Activated CD4-positive, alpha-beta T cell treated with anti-CD3 and anti-CD28 coated beads, Interleukin-2, amount 10 ng/mL, durations not matched to agents 24 days and 14 days (primary cell): Measurements from ENCODE around the gene GNB1L. TPM values are rescaled to one million over a fixed set of nuclear protein-coding genes. Genes with fewer than 3 reads are reported as not detected.

ENCODE experiments used
- DNase-seq: peaks from one replicate; pipeline ENCODE4 v3.0.0; 2022
- H3K27ac Mint-ChIP-seq: one replicate; pipeline ENCODE4 v1.8.0; 2022; ENCODE audit warnings: mild to moderate bottlenecking, mixed read lengths
- H3K27me3 Mint-ChIP-seq: one replicate; pipeline ENCODE4 v1.8.0; 2022; ENCODE audit warnings: mixed read lengths
- H3K36me3 Mint-ChIP-seq: one replicate; pipeline ENCODE4 v1.8.0; 2022; ENCODE audit warnings: low read depth, mild to moderate bottlenecking, mixed read lengths
- H3K4me1 Mint-ChIP-seq: one replicate; pipeline ENCODE4 v1.8.0; 2021; ENCODE audit warnings: mixed read lengths
- H3K4me3 Mint-ChIP-seq: one replicate; pipeline ENCODE4 v1.8.0; 2022; ENCODE audit warnings: mild to moderate bottlenecking, moderate library complexity, mixed read lengths
- H3K9me3 Mint-ChIP-seq: one replicate; pipeline ENCODE4 v1.8.0; 2021; ENCODE audit warnings: mixed read lengths
- intact Hi-C: fragments of 100-400 bp; cut with micrococcal nuclease; formaldehyde crosslinking; loops from one replicate; pipeline ENCODE4 v1.15.1; 2023
- total RNA-seq: library from RNA; stranded (reverse); gene quantifications from 2 replicates; pipeline ENCODE4 v1.2.3, GENCODE V29; 2022

Gene GNB1L
- total RNA-seq, 1 donor from 2014 or later: 21.4 TPM

DNA sequence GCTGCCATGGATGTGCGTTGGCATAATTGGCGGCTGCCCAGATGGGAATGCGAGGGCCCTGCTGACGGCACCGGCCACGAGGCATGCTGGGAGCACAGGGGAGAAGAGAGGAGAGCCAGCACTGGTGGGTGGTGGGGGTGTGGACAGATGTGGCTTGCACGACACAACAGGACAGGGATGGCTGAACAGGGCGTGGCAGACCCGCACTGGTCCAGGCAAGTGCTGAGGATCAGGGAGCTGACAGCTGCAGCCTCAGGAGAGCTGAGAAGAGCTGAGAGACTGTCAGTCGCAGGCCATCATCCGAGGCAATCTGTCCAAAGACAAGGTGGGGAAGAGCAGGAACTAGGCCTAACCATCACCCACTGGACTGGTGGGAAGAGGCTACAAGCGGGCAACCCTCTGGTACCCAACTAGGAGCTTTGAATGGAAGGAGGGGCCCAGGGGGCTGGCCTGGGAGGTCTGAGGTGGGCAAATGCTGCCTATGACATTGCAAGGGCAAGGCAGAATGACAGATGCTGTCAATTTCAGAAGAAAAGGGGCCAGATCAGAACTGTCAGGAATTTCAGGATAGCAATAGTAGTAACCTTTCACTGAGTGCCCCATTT, 2.4 kb downstream of the GNB1L start:
- H3K27me3 Mint-ChIP-seq: no peaks in the 10 kb centered on the region
- peak; percentile 57 for DNase-seq
- peak overlapping the region; percentile 17 for H3K27ac Mint-ChIP-seq
- H3K4me3 Mint-ChIP-seq: peak overlapping the region; percentile 92
- H3K9me3 Mint-ChIP-seq: no peaks in the 10 kb centered on the region
- H3K36me3 Mint-ChIP-seq: peaks cover 43% of the 10 kb centered on the region
- H3K4me1 Mint-ChIP-seq: peaks cover 24% of the 10 kb centered on the region
- intact Hi-C loops: loop anchor here (10.0 kb wide), 3 partner anchors 263 to 1153 kb away; partner anchors contain the start of genes C22orf39, RANBP1, THAP7 and TRMT2A

DNA sequence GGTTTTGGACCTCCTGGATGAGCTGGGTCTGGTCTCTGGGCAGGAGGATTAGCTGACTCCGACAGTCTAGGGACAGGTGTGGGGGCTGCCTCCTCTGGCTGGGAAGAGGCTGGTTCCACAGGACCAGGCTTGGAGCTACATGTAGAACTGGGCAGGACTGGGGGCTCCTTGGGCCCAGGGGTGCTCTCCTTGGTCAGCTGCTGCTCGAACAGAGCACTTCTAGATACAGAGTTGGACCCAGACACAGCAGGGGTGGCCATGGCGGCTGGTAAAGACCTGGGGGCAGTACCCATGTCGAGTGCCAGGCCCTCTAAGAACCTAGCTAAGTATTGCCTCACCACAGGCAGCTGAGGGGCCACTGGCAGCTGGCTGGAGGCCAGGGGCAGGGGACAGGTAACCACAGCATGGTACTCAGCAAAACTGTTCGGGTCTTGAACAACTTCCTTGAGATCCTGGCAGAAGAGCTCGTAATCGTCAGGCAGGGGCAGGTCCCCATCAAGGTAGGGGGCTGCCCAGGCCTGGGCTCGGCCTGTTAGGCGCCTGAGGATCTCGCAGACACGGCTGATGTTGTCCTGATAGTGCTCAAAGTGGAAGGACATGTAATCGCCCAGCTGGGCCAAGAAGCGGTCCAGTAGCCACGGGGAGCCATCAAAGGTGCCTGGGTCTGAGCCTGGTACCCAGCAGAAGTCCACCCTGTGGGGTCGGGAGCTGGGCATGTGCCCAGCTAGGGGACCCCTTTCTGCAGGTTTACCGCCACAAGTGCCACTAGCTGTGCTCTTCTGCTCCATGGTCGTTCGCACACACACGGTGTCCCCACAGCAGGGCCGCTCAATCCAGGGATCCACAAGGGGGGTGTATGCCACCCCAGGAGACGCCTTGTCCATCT, 3.1 kb downstream of the GNB1L start:
- Mint-ChIP-seq H3K4me3 (peak overlapping the region; percentile 92), H3K4me1 (peaks cover 23% of the 10 kb centered on the region), H3K9me3 (no peaks in the 10 kb centered on the region), H3K27ac (no peak overlapping the region), H3K36me3 (peaks cover 47% of the 10 kb centered on the region), H3K27me3 (no peaks in the 10 kb centered on the region)
- DNase-seq: peak; percentile 55
- intact Hi-C loops: loop anchor here (10.0 kb wide), 3 partner anchors 263 to 1153 kb away; partner anchors contain the start of genes C22orf39, RANBP1, THAP7 and TRMT2A

DNA sequence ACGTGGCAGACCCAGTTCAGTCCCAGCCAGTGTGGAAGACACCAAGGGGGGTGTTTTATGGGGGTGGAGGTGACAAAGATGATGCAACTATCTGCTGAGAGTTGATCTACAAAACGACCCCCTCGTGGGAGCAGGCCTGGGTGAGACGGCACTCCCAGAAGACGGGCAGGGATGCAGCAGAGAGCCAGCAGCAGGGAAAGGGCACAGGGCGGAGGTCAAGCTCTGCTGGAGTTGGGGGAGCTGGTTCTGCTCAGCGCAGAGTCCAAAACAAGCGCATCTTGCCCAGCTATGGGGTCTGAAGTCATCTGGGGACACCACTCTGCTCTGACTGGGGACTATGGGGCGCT, 3.9 kb downstream of the GNB1L start:
- H3K27ac Mint-ChIP-seq: no peak overlapping the region
- H3K9me3 Mint-ChIP-seq: no peaks in the 10 kb centered on the region
- peak; percentile 53 for DNase-seq
- no peak overlapping the region for H3K4me3 Mint-ChIP-seq
- H3K36me3 Mint-ChIP-seq: peaks cover 47% of the 10 kb centered on the region
- H3K4me1 Mint-ChIP-seq: peaks cover 20% of the 10 kb centered on the region
- intact Hi-C loops: loop anchor here (10.0 kb wide), 3 partner anchors 264 to 1154 kb away; partner anchors contain the start of genes C22orf39, RANBP1, THAP7 and TRMT2A
- H3K27me3 Mint-ChIP-seq: no peaks in the 10 kb centered on the region

DNA sequence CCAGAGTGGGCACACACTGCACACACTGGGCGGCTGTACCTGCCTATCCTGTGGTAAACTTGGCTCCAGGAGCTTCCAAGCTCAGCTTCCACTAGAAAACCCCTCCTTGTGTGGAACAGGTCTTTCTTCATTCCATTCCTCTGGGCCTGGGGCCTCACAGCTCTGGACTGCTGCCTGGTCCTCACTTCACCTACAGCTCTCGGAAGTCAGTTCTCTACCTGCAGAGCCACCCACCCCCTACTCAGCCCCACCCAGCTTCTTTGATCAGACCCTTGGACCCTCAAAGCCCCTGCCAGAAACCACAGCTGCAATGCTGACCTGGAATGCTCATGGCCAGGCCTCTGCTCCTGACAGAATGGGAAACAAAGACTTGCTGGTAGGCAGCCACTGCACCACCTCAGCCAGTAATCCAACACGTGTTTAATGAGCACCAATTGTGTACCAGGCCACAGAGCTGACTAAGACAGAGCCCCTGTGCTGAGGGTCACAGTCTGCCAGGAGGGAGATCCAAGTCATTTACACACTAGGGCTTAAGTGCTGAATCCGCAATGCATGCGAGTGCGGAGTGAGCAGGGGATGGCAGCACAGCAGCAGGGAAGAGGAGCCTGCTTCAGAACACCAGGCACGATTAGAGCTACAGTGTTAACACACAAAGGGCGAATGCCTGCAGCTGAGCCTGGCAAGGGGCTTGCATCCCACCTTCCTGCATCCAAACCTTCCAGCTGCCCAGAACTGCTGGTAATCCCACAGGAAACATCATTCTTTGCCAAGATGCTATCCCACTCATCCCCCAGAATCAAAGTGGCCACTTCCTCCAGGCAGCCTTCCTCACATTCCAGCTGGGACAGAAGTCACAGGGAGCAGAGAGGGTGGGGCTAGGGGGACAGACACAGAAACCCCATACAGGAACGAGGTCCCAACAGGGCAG, 4.6 kb downstream of the GNB1L start:
- no peak for DNase-seq
- Mint-ChIP-seq H3K4me1 (peaks cover 21% of the 10 kb centered on the region), H3K36me3 (peaks cover 47% of the 10 kb centered on the region), H3K4me3 (no peak overlapping the region), H3K27ac (no peak overlapping the region), H3K27me3 (no peaks in the 10 kb centered on the region), H3K9me3 (no peaks in the 10 kb centered on the region)
- intact Hi-C loops: loop anchor here (10.0 kb wide), 3 partner anchors 265 to 1155 kb away; partner anchors contain the start of genes C22orf39, RANBP1, THAP7 and TRMT2A

DNA sequence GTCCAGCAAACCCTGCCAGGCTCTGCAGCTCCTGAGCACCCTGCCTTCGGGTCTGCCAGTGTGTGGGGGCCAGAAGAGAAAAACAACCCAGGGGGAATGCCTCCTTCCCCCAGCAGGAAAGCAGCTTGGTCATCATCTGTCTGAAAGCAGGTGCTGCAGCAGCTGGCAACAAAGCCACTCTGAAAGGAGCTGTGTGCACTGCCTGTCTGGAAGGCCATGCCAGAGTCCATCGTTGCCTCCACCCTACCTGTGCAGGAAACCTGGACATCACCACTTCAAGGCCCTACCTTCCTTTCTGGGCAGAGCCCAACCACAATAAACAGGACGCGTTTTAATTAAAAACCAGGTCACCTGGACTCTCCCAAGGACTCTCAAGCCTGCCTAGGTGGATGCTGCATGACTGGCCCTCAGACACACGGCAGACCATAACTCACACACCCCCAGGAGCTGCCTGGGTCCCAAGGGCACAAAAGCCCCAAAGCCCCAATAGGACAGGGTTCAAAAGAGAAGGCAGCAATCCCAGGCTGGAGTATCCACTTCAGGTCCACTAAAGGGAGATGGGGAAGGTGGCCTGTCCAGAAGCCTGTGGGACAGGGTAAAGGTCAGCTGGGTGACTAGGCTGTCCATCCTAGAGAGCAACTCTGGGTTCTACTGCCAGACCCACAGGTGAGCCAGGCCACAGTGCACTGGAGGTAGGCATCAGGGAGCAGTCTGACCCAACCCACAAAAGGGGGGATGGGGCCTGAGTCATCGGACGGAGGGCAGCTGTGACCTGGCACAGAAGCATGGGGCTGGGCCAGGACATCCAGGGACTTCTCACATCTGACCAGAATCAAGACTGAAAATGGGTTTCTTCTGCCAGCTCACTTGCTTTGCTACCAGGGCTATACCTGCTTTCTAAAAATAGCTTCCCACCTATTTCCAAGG, 6.1 kb downstream of the GNB1L start:
- H3K9me3 Mint-ChIP-seq: no peaks in the 10 kb centered on the region
- H3K36me3 Mint-ChIP-seq: peaks cover 42% of the 10 kb centered on the region
- H3K27me3 Mint-ChIP-seq: no peaks in the 10 kb centered on the region
- H3K4me3 Mint-ChIP-seq: no peak overlapping the region
- H3K27ac Mint-ChIP-seq: no peak overlapping the region
- H3K4me1 Mint-ChIP-seq: peaks cover 26% of the 10 kb centered on the region
- intact Hi-C loops: no loop called here
- no peak for DNase-seq

DNA sequence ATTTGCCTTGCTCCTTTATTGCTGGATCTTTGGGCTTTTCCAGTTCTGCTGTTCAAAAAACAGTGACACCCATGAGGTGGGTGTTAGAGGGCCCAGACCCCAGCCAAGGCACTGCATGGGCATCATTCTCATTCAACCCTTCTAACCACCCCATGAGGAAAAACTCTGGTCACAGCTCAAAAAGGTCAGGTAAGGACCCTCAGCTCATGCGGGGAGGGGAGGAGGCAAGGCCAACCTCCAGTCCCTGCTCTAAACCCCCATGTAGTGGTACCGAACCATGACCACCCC, 7.4 kb downstream of the GNB1L start:
- H3K27me3 Mint-ChIP-seq: no peaks in the 10 kb centered on the region
- H3K4me3 Mint-ChIP-seq: no peak overlapping the region
- no peak overlapping the region for H3K27ac Mint-ChIP-seq
- H3K36me3 Mint-ChIP-seq: peaks cover 36% of the 10 kb centered on the region
- peaks cover 14% of the 10 kb centered on the region for H3K4me1 Mint-ChIP-seq
- no peaks in the 10 kb centered on the region for H3K9me3 Mint-ChIP-seq
- intact Hi-C loops: no loop called here
- DNase-seq: no peak

DNA sequence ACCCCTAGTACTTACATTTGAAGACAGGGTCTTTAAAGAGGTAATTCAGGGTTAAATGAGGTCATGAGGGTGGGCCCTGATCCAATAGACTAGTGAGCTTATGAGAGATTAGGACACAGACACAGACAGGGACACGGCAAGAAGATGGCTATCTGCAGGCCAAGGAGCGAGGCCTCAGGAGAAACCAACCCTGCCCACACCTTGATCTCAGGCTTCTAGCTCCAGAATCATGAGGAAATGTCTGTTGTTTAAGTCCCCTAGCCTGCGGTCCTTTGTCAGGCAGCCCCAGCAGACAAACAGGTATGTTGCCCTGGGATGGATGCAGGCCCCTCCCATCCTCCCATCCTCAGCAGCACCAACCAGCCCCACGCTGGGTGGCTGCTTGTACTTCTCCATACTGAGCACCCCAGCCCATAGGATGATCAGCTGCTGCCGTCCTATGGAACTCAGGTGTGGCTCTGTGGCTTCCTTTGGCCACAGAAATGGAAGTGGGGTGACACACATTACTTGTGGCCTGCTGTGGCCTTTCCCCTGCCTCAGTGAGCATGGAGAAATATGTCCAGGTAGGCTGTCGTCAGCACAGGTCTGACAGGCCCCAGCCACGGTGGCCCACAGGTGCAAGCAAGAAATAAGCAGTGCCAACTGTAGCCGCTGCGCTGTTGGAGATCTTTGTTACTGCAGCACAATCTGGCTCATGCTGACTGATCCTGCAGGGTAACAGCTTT, 7.9 kb downstream of the GNB1L start:
- Mint-ChIP-seq H3K4me1 (peaks cover 11% of the 10 kb centered on the region), H3K9me3 (no peaks in the 10 kb centered on the region), H3K27me3 (no peaks in the 10 kb centered on the region), H3K27ac (no peak overlapping the region), H3K36me3 (peaks cover 32% of the 10 kb centered on the region), H3K4me3 (no peak overlapping the region)
- intact Hi-C loops: no loop called here
- peak; percentile 53 for DNase-seq

DNA sequence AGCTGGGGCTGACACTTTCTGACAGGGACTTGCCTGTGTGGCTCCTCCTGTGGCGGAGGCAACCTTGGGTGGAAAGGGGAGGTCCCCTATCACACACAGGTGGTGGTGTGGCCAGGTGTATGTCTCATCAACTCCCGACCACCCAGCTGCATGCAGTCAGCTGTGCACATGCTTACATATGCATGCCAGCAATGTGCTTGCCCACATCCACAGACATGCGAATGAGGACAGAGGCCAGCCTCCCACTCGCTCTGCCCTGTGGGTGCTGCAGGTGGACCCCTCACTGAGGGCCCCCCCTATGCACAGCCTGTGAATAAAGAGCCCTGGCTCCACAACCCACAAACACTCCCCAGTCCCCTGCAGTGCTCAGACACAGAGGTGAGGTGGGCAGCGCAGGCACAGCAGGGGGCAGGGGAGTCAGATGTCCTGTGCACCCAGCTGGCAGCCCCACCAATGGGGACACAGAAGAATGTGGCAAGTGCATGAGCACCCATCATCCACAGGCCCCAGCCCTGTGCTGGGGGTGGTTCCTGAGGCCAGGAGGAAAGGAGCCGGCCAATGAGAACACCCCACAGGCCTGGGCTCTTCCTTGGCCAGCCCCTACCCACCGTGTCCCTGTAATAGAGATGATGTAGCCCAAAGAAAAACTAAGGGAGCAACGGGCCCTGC, 9.5 kb downstream of the GNB1L start:
- no peak overlapping the region for H3K27ac Mint-ChIP-seq
- no peaks in the 10 kb centered on the region for H3K9me3 Mint-ChIP-seq
- intact Hi-C loops: no loop called here
- no peaks in the 10 kb centered on the region for H3K27me3 Mint-ChIP-seq
- DNase-seq: peak; percentile 55
- H3K4me1 Mint-ChIP-seq: peaks cover 11% of the 10 kb centered on the region
- peaks cover 27% of the 10 kb centered on the region for H3K36me3 Mint-ChIP-seq
- H3K4me3 Mint-ChIP-seq: no peak overlapping the region

DNA sequence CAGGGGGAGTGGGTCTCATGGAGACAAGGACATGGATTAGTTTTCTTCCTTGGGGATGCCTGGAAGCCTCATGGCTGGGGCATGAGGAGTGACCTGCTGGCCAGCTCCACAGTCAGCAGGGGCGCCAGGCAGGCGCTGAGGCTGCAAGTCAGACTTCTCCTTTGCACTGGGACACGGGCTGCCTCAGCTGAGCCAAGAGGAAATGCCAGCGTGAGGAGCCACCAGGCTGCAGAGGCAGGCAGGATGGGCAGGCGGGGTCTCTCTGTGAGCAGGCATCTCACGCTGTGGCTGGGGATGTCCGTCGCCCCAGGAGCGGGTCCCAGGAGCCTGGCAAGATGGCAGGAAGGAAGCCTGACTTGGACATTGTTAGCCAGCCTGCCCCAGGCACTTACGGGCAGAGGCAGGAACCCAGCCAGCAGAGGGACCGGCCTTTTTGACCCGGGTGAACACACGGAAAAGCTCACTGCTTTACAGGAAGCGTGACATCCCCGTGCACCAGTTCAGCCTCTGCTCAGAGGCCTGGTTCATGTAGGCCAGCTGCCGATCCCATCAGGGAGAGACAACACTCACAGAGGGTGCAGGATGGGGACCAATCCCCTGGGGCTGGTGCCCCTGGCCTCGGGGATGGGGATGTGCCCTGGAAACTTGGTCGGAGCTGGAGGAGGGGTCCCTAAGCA, 10.2 kb downstream of the GNB1L start:
- DNase-seq: peak; percentile 61
- H3K9me3 Mint-ChIP-seq: no peaks in the 10 kb centered on the region
- intact Hi-C loops: no loop called here

DNA sequence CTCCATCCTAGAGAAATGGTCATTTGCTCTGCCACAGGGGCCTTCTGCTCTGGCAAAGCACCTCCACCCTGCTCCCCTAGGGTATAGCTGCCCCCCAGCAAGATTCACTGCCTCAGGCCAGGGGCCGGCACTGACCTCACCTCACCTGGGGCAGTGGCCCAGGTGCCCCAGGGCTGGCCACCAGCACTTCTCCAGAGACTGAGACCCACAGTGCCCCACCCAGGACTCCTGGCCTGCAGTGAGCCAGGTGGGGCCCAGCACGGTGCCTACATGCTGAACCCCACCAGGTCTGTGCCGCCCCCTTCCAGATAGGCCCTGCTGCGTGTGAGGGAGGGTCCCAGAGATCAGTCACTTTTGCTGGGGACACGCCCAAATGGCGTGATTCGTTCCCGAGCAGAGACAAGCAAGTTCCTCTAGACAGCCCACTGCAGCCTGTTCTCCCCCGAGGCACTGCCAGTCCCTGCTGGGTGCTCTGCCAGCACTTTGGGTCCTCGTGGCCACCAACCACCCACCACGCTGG, 10.8 kb downstream of the GNB1L start:
- H3K4me1 Mint-ChIP-seq: peaks cover 11% of the 10 kb centered on the region
- H3K9me3 Mint-ChIP-seq: no peaks in the 10 kb centered on the region
- peaks cover 19% of the 10 kb centered on the region for H3K36me3 Mint-ChIP-seq
- H3K4me3 Mint-ChIP-seq: no peak overlapping the region
- no peaks in the 10 kb centered on the region for H3K27me3 Mint-ChIP-seq
- H3K27ac Mint-ChIP-seq: no peak overlapping the region
- DNase-seq: no peak
- intact Hi-C loops: no loop called here

More for the DNA sequence above, 10.2 kb downstream of the GNB1L start:
- Mint-ChIP-seq H3K27me3 (no peaks in the 10 kb centered on the region), H3K4me1 (peaks cover 11% of the 10 kb centered on the region), H3K27ac (peak overlapping the region; percentile 69), H3K4me3 (no peak overlapping the region), H3K36me3 (peaks cover 20% of the 10 kb centered on the region)

DNA sequence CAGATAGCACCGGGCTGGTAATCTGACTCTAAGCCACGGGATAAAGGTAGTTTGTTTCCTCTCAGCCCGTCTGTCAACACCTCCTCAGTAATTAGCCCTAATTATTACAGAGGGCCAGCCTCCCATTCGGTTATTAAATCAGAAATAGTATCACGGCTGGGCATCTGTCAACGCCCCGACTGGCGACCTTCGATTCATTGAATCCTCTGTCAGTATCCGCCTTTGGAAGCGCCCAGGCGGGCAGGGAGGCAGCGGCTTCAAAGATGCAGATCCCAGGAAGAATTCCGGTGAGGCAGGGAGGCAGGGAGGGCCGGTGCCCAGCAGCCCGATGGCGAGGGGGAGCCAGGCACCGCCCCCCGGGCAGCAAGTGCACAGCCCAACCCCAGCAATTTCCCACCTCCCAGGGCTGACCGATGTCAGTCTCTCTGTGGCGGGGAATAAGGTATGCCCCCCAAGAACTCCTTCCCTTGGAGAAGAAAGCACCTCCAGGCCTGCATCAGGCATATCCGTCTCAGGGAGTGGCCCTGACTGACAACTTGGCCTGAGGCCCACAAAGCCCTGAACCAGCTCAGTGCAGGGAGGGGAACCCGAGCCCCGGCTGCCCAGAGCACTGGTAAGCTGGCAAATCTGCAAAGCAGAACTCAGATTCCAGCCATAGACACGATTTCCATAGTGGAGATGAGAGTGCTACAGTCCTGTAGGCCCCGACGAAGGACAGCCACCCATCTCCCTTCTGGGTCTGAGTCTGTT, 11.4 kb downstream of the GNB1L start:
- intact Hi-C loops: no loop called here
- Mint-ChIP-seq H3K4me3 (no peak overlapping the region), H3K36me3 (peaks cover 14% of the 10 kb centered on the region), H3K27ac (no peak overlapping the region), H3K9me3 (no peaks in the 10 kb centered on the region), H3K4me1 (peaks cover 11% of the 10 kb centered on the region), H3K27me3 (no peaks in the 10 kb centered on the region)
- no peak for DNase-seq
